RWPE2 (cell line): ENCODE data around the gene ZNF514.

Experiments used
- ATAC-seq: fragments of 200-7000 bp; cut with Tn5 transposase; 3 replicates; pipeline ENCODE4 v1.9.1; 2021; ENCODE audit warnings: low read depth
- DNase-seq: peaks from one replicate; pipeline ENCODE4 v3.0.0-alpha.2; 2020; ENCODE audit warnings: low spot score
- H3K27ac ChIP-seq: fragments of 450-650 bp; 2 replicates; pipeline ENCODE4 v1.5.1; 2017; ENCODE audit warnings: mild to moderate bottlenecking; ENCODE audit not compliant: poor library complexity, severe bottlenecking
- H3K27me3 ChIP-seq: fragments of 250-450 bp; sonication (Bioruptor Pico); 2 replicates; pipeline ENCODE4 v1.5.1; 2021; ENCODE audit warnings: mild to moderate bottlenecking, moderate library complexity; ENCODE audit not compliant: insufficient read depth, poor library complexity, severe bottlenecking
- H3K36me3 ChIP-seq: fragments of 250-450 bp; sonication (Bioruptor Pico); 2 replicates; pipeline ENCODE4 v1.5.1; 2020; ENCODE audit warnings: low read depth, mild to moderate bottlenecking, moderate library complexity
- H3K4me1 ChIP-seq: fragments of 250-450 bp; sonication (Bioruptor Pico); 2 replicates; pipeline ENCODE4 v1.5.1; 2021; ENCODE audit warnings: mild to moderate bottlenecking, moderate library complexity; ENCODE audit not compliant: insufficient read depth, poor library complexity, severe bottlenecking
- H3K4me3 ChIP-seq: fragments of 250-450 bp; sonication (Bioruptor Pico); 2 replicates; pipeline ENCODE4 v1.5.1; 2021; ENCODE audit warnings: mild to moderate bottlenecking, moderate library complexity; ENCODE audit not compliant: severe bottlenecking
- H3K9me3 ChIP-seq: fragments of 250-450 bp; sonication (Bioruptor Pico); 2 replicates; pipeline ENCODE4 v1.5.1; 2021; ENCODE audit warnings: mild to moderate bottlenecking, moderate library complexity; ENCODE audit not compliant: severe bottlenecking
- CTCF ChIP-seq: fragments of 450-650 bp; IDR thresholded peaks from one replicate; pipeline ENCODE4 v1.5.1; 2017; ENCODE audit warnings: mild to moderate bottlenecking, moderate library complexity; ENCODE audit not compliant: poor library complexity, severe bottlenecking

Gene ZNF514

GRCh38 chr2:95121093-95121406 lies 38.6 kb downstream of the ZNF514 start:
- Histone ChIP-seq H3K4me3 (peak overlapping the region; percentile 71), H3K4me1 (peaks cover 8% of the 10 kb centered on the region), H3K27me3 (no peaks in the 10 kb centered on the region), H3K9me3 (no peaks in the 10 kb centered on the region), H3K36me3 (peaks cover 23% of the 10 kb centered on the region), H3K27ac (peak overlapping the region; percentile 62)
- no peak for TF ChIP-seq CTCF
- no peak for ATAC-seq
- DNase-seq, result no peak

- Histone ChIP-seq H3K9me3 (no peaks in the 10 kb centered on the region), H3K4me1 (peaks cover 4% of the 10 kb centered on the region), H3K36me3 (peaks cover 76% of the 10 kb centered on the region), H3K27ac (no peak overlapping the region), H3K4me3 (no peak overlapping the region), H3K27me3 (no peaks in the 10 kb centered on the region)
- DNase-seq, result no peak
- peak; percentile 88 for TF ChIP-seq CTCF
- peak; percentile 99 for ATAC-seq
Observed at GRCh38 chr2:95115418-95115817, 44.2 kb downstream of the ZNF514 start.

- no peak for ATAC-seq
- Histone ChIP-seq H3K36me3 (peaks cover 87% of the 10 kb centered on the region), H3K4me1 (no peaks in the 10 kb centered on the region), H3K9me3 (no peaks in the 10 kb centered on the region), H3K27ac (no peak overlapping the region), H3K4me3 (no peak overlapping the region), H3K27me3 (no peaks in the 10 kb centered on the region)
- TF ChIP-seq CTCF, result no peak
- DNase-seq, result no peak
Observed at GRCh38 chr2:95113464-95113863, 46.2 kb downstream of the ZNF514 start.

GRCh38 chr2:95110395-95110794 lies 49.3 kb downstream of the ZNF514 start:
- no peaks in the 10 kb centered on the region for H3K27me3 ChIP-seq
- peaks cover 97% of the 10 kb centered on the region for H3K36me3 ChIP-seq
- no peaks in the 10 kb centered on the region for H3K9me3 ChIP-seq
- no peak overlapping the region for H3K4me3 ChIP-seq
- no peak for TF ChIP-seq CTCF
- H3K27ac ChIP-seq, result no peak overlapping the region
- ATAC-seq (no peak), DNase-seq (no peak)
- no peaks in the 10 kb centered on the region for H3K4me1 ChIP-seq

- DNase-seq (no peak), ATAC-seq (no peak)
- H3K36me3 ChIP-seq, result peaks cover 97% of the 10 kb centered on the region
- no peak for TF ChIP-seq CTCF
- no peak overlapping the region for H3K27ac ChIP-seq
- H3K4me1 ChIP-seq, result no peaks in the 10 kb centered on the region
- no peak overlapping the region for H3K4me3 ChIP-seq
- no peaks in the 10 kb centered on the region for H3K9me3 ChIP-seq
- H3K27me3 ChIP-seq, result no peaks in the 10 kb centered on the region
Observed at GRCh38 chr2:95109260-95109659, 50.4 kb downstream of the ZNF514 start.
